Skin of body (tissue), 2 donors: ENCODE results near the gene CERS6. TPM values are rescaled to one million over a fixed set of nuclear protein-coding genes. Genes with fewer than 3 reads are reported as not detected.
"Not testable (repeated sequence)": the region's sequence is repeated elsewhere in the genome, so short reads cannot be mapped to it uniquely, and the experiment has no call there.

Experiments
- DNase-seq: peaks from one replicate; lab custom pipeline; 2025; lab: John Stamatoyannopoulos, UW
- total RNA-seq: library from RNA; depleted of rRNA; stranded (reverse); fragments of >200 nt; gene quantifications from one replicate; pipeline ENCODE4 v1.2.3, GENCODE V29; 2014

CERS6 gene
- total RNA-seq, 1 donor from 2014 or later: 34.6 TPM

DNA sequence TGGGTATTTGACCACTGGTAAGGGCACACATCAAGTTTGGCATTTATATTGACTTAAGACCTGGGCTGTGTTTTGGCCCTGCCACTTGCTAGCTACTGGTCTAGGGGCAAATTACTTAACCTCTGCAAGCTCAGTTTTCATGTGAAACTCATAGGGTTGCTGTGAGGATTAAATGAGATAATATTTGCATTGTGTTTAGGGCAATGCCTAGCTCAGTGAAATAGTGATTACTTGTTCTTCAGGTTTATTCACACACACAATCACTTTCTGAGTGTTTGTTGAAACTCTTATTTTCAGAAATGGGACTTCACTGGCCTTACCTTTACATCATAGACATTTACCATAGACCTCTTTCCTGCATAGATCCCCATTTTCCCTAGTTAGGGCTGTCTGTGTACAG lies 12.3 kb downstream of the CERS6 start:
- DNase-seq: no peak

GRCh38 chr2:168469281-168469988 lies 13.4 kb downstream of the CERS6 start:
- DNase-seq: no peak

GRCh38 chr2:168470320-168471162 lies 14.5 kb downstream of the CERS6 start:
- no peak for DNase-seq

GRCh38 chr2:168471163-168471475 lies 15.0 kb downstream of the CERS6 start:
- DNase-seq: no peak

DNA sequence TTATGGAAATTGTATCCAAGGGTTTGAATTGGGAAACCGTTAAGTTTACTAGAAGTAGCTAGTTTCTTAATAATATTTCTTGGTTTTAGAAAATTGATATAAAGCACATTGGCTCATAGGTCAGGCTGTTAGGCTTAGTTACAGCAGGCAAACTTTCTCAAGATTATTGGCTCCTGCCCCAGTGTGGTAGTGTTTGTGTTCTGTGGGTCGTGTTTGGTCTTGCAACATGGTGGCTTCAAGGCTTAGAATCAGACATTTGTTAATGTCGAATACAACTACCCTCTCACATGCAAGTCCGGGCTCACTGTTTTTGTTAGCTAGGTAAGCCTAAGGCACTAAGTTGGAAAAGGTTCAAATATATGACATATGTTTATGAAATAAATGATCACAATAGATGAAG lies 19.6 kb downstream of the CERS6 start:
- no peak for DNase-seq

- no peak for DNase-seq
Measured at GRCh38 chr2:168478206-168478605, 22.1 kb downstream of the CERS6 start.

DNA sequence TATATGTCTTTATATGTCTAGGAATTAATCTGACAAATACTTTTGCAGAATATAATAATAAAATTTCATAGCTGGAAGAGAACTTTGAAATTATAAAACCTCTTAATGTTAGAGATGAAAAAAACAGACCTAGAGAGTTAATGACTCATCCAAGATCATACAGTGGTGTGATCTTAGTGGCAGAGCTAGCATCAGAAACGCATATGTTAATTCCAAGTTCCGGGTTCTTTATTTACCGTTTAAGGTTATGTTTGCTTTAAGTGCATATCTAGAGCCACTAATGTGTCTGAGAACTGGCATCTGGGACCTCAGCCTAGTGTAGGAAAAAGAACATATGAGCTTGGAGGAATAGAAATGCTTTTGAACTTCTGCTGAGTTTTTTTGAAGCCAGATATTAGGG lies 24.3 kb downstream of the CERS6 start:
- no peak for DNase-seq

DNA sequence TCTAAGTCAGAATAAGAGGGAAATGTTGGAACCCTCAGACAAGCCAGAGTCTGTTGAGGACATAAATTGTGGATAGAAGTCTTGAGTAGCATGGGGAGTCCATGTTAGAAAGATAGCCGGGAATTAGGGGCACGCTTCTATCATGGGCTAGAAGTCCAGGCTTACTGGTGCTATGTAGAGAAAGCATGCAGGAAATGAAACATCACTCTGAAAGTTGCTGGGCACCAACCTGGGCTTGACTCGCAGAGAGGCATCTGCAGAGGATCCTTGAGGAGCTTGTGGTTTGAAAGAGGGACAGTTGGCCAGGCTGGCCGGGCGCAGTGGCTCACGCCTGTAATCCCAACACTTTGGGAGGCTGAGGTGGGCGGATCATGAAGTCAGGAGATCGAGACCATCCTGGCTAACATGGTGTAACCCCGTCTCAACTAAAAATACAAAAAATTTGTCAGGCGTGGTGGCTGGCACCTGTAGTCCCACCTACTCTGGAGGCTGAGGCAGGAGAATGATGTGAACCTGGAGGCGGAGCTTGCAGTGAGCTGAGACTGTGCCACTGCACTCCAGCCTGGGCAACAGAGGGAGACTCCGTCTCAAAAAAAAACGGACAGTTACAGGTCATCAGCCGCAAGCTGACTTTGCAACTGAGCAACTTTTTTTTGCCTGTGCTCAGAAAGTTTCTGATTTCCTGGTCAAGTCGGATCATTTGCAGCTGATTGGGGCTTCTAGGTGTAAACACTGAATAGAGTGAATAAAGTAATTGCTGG lies 24.9 kb downstream of the CERS6 start:
- DNase-seq: no peak

DNA sequence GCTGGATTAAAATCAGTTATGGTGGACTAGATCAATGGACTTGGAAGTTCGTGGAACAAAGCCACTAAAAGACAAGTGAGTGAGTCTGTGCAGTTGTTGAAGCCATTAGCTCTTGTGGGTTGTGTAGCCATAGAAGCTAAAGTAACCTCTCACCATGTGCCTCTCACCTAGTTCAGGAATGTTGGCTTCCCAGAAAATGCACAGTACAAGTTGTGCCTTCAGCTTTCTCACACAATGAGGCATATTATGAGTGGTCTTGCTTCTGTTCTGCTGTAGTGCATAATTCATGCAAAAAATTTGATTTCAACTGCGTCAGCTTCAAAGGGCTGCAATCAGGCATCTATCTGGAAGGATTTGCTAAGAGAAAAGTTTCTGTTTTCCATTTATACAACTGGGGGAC lies 26.2 kb downstream of the CERS6 start:
- DNase-seq: no peak

DNA sequence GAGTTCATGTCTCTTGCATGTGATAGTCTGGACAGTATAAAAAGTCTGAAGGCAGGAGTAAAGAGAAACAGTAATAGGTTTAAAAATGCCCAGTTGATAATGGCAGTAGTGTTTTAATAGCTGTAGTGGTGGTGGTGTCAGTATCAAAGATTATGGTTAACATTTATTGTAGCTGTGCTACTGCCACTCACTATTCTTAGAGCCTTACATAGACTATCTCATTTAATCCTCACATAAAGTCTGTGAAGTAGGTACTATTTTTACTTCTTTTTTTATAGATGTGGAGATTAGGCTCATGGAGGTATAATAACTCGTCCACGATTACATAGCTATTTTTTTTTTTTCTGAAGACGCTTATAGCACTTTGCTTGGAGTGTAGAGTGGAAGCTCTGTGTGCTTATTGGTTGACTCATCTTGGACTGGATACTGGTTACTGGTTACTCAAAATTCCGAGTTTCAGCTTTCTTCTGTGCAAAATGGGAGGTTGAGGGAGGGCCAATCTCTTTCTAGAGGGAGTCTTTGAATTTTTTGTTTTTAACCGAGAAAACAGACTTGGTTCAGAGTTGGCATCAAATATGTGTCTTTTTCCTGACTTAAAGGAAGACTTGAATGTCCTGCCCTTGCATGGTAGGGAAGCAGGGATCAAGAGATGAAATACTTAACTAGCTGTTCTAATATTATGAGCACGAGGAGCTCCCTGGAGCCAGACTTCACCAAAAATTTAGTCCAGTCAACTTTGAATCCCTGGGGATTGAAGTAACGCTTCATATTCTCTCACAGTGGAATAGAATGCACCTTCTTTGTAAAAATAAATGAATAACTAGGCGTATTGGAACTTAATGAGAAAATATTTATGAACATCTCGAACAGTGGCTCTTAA lies 27.1 kb downstream of the CERS6 start:
- no peak for DNase-seq

GRCh38 chr2:168486477-168486876 lies 30.4 kb downstream of the CERS6 start:
- DNase-seq: no peak

GRCh38 chr2:168490015-168490874 lies 34.2 kb downstream of the CERS6 start:
- peak; percentile 9 for DNase-seq

- peak; percentile 33 for DNase-seq
Measured at GRCh38 chr2:168490946-168491605, 35.0 kb downstream of the CERS6 start.

- DNase-seq: not testable (repeated sequence)
Measured at GRCh38 chr2:168491728-168492127, 35.7 kb downstream of the CERS6 start.

DNA sequence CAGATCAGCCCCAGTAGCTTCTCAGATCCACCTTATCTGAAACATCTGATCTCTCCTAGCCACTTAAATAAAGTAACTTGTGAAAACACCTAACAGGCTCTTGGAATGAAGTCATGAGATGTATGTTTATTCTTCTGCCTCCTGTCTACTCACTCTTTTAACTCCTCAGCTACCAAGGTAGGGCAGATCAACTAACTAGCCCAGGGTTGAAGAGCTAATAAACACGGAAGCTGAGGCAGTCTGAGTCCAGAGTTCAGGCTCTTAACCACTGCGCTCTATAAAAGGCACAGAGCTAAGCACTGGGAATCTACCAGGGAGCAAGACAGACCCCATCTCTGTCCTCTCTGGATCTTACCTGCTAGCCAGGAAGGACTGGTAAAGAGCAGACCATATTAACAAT lies 37.1 kb downstream of the CERS6 start:
- DNase-seq: not testable (repeated sequence)

DNA sequence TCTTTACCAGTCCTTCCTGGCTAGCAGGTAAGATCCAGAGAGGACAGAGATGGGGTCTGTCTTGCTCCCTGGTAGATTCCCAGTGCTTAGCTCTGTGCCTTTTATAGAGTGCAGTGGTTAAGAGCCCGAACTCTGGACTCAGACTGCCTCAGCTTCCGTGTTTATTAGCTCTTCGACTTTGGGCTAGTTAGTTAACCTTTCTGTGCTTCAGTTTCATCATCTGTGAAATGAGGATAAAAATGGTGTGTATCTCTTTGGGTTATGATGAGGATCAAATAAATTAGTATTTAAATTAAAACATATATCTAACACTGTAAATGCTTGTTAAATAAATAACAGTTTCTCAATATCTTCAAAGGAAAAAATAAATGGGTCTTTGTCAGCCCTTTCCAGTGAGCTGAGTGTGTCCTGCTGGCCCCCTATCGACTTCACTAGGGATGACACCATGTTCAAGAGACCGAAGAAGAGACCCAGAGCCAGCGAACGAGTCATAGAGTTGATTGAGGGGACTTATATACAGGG lies 38.2 kb downstream of the CERS6 start:
- no peak for DNase-seq

DNA sequence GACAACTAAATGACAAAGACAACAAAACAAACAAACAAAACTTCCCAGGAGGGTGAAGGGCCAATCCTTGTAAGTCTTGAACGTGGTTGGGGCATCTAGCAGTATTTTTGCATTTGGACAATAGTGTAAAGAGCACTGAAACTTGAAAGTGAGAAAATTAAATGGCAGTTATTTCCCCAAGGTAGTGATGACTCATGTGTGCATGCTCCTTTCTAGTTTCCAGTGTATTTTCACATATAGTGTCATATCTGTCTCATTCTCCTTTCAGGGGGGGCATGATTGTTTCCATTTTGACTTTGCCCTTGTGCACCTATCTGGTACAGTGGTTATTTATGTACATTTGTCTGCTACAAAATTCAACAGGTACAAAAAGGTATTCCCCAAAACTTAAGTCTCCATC lies 39.5 kb downstream of the CERS6 start:
- no peak for DNase-seq

DNA sequence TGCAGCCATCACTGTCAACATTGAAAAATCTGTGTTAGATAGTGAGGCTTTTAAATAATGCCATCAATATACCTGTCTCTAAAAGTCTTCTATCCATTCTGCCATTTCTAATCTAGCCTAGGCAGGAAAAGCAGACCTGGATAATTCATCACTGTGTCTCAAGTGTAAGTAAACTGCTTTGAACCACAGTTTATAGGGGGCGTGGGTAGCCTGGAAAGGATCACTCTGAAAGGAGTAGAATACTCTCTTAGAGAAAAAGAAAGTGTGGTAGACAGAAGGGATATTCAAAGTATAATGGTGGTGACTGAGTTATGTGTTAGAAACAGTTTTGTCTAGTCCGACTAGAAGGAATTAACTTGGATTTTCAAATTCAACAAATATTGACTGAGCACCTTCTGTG lies 40.8 kb downstream of the CERS6 start:
- no peak for DNase-seq

DNA sequence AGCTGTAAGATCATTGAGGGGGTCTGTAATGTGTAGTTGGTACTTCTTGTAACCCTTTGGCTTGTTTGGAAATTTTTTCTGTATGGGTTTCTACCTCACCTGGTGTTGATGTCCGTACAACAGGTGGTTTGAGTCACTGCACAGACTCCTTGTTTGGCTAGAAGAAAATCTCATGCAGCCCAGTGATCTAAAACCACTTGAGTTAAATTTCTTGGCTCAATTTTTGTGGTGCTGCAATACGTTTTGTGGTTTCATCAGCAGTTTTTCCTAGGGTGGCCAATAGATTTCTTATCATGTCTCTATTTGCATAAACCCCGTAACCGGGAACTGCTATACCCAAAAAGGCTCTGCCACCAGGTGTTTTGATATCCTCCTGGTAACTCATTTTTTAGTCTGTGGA lies 43.4 kb downstream of the CERS6 start:
- no peak for DNase-seq

DNA sequence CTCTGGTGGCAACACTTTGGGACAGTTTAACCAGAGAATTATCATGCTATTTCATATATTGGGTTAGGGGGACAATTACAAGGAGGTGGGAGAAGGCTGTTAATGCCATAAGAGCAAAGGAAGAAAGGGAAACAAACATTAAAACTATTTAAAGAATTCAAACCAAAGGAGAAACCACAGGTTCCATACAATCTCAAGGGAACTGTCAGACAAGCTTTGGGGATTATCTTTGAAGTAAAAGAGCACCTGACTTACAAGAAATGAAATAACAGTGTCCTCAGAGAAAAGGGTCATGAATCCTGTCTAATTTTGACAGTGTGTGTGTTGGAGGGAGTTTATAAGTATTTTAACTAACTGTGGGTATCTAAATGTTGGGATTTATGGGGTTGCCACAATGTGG lies 44.4 kb downstream of the CERS6 start:
- no peak for DNase-seq
